ENCODE results near the gene CCSER1. TPM values are rescaled to one million over a fixed set of nuclear protein-coding genes. Genes with fewer than 3 reads are reported as not detected.

The CCSER1 gene
- total and polyA plus RNA-seq, 9 donors, result 0.21 to 8.3 (median 3.2) TPM

DNA sequence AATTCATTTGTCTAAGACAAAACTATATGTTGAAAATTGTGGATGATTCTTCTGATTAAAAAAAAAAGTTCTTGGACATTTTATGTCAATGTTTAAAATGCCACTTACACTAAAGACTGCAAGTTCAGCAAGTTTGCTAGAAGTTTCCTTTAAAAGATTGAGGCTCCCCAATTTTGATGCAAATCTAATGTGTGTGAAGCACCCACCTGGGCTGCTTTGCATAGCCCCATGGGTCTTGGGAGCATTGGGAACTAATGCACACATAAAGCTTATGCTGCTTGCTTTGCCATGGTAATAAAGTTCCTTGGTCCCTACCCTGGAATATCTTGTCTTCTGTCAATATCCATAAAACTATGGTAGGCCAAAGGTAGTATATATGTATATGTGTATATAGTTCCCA is 1450.7 kb downstream of the CCSER1 start:
- intact Hi-C loops (cut with DNase I), result no loop called here
- TF ChIP-seq EP300 (IDR thresholded peaks at IDR 0.05), result no peak
- TF ChIP-seq, protein P1, sequence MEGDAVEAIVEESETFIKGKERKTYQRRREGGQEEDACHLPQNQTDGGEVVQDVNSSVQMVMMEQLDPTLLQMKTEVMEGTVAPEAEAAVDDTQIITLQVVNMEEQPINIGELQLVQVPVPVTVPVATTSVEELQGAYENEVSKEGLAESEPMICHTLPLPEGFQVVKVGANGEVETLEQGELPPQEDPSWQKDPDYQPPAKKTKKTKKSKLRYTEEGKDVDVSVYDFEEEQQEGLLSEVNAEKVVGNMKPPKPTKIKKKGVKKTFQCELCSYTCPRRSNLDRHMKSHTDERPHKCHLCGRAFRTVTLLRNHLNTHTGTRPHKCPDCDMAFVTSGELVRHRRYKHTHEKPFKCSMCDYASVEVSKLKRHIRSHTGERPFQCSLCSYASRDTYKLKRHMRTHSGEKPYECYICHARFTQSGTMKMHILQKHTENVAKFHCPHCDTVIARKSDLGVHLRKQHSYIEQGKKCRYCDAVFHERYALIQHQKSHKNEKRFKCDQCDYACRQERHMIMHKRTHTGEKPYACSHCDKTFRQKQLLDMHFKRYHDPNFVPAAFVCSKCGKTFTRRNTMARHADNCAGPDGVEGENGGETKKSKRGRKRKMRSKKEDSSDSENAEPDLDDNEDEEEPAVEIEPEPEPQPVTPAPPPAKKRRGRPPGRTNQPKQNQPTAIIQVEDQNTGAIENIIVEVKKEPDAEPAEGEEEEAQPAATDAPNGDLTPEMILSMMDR (IDR thresholded peaks at IDR 0.05), result no peak
- TF ChIP-seq POLR2A (IDR thresholded peaks at IDR 0.05), result no peak
- no peaks in the 10 kb centered on the region for H3K27me3 ChIP-seq
- no peaks in the 10 kb centered on the region for H3K4me1 ChIP-seq (ENCODE audit: insufficient read depth)
- H3K4me3 ChIP-seq, result no peak overlapping the region
- no peak overlapping the region for H3K27ac ChIP-seq
- H3K36me3 ChIP-seq, result no peaks in the 10 kb centered on the region
- no peaks in the 10 kb centered on the region for H3K9me3 ChIP-seq
- DNase-seq, result no peak

DNA sequence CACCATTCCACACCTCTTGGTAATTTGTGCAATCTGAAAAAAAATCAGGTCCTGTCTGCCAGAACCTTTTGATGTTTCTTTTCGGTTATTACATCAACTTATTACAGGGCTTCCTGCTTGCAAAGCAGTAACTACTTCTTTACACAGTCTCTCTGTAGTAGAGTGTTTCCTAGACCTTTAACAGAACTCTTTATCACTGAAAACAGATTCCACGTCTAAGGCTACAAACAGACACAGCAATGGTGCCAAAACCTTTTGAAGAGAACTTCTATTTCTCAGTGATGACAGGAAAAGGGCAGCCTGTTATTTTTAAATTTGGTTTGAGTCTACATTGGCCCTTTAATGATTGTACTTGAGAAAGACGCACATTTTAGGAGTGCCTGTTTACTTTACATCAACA is 1463.1 kb downstream of the CCSER1 start:
- intact Hi-C loops (cut with DNase I), result no loop called here
- no peaks in the 10 kb centered on the region for H3K36me3 ChIP-seq
- no peak overlapping the region for H3K27ac ChIP-seq
- TF ChIP-seq, protein P1 (IDR thresholded peaks at IDR 0.05), result no peak
- TF ChIP-seq POLR2A (IDR thresholded peaks at IDR 0.05) (no peak), EP300 (IDR thresholded peaks at IDR 0.05) (no peak)
- no peaks in the 10 kb centered on the region for H3K9me3 ChIP-seq
- H3K27me3 ChIP-seq, result no peaks in the 10 kb centered on the region
- 27 to 32% (median 29%) methylated on average over 3 of the region's 3 CpGs for WGBS, 3 donors
- no peaks in the 10 kb centered on the region for H3K4me1 ChIP-seq (ENCODE audit: insufficient read depth)
- H3K4me3 ChIP-seq, result no peak overlapping the region
- DNase-seq, result no peak

DNA sequence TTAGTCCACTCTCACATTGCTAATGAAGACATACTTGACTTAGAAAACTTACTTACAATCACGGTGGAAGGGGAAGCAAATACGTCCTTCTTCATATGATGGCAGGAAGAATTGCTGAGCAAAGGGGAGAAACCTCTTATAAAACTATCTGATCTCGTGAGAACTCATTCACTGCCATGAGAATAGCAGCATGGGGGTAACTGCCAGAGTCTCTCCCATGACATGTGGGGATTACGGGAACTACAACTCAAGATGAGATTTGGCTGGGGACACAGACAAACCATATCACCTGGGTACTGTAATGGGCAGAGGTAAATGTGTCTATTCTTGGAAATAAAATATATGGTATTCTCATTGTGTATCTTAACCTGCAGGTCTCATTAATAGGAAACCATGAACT is 1464.9 kb downstream of the CCSER1 start:
- no peak for DNase-seq
- TF ChIP-seq, protein P1 (IDR thresholded peaks at IDR 0.05), result no peak
- TF ChIP-seq POLR2A (IDR thresholded peaks at IDR 0.05), result no peak
- no peak for TF ChIP-seq EP300 (IDR thresholded peaks at IDR 0.05)
- H3K4me1 ChIP-seq (ENCODE audit: insufficient read depth), result no peaks in the 10 kb centered on the region
- no peak overlapping the region for H3K4me3 ChIP-seq
- 71 to 89% (median 73%) methylated on average over 4 of the region's 4 CpGs for WGBS, 3 donors
- no peaks in the 10 kb centered on the region for H3K36me3 ChIP-seq
- no peak overlapping the region for H3K27ac ChIP-seq
- no peaks in the 10 kb centered on the region for H3K9me3 ChIP-seq
- H3K27me3 ChIP-seq, result no peaks in the 10 kb centered on the region
- intact Hi-C loops (cut with DNase I), result no loop called here

DNA sequence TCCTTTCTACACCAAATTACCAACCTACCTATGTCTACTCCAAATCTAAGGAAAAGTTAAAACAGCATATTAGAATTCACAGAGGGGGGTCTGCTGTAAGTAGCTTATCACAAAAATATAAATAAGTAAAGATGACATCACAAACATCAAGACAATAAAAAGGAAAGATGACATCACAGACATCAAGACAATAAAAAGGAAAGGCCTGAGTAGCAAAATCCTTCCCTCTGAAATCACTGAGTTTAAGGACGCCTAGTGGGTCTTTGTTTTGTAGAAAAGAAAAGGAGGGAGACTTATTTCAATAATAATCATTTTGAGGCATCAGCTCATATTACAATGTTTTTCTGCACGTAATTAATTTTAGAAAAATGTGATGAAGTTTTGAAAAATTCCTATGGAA is 1469.5 kb downstream of the CCSER1 start:
- WGBS, 3 donors, result 39 to 67% (median 63%) methylated on average over 2 of the region's 2 CpGs
- peaks cover 3% of the 10 kb centered on the region for H3K27me3 ChIP-seq

More for the DNA sequence above, 1469.5 kb downstream of the CCSER1 start:
- DNase-seq, result no peak
- no peak overlapping the region for H3K4me3 ChIP-seq
- no peaks in the 10 kb centered on the region for H3K4me1 ChIP-seq (ENCODE audit: insufficient read depth)
- intact Hi-C loops (cut with DNase I), result no loop called here
- no peak overlapping the region for H3K27ac ChIP-seq
- H3K9me3 ChIP-seq, result no peaks in the 10 kb centered on the region
- TF ChIP-seq, protein P1 (IDR thresholded peaks at IDR 0.05), result no peak
- TF ChIP-seq POLR2A (IDR thresholded peaks at IDR 0.05) (no peak), EP300 (IDR thresholded peaks at IDR 0.05) (no peak)
- no peaks in the 10 kb centered on the region for H3K36me3 ChIP-seq
